ENCODE data around the gene SMC6.

Gene SMC6

GRCh38 chr2:17615728-17616351 is 137.8 kb downstream of the SMC6 start:
- no peak for DNase-seq (ENCODE audit: low read depth)

DNA sequence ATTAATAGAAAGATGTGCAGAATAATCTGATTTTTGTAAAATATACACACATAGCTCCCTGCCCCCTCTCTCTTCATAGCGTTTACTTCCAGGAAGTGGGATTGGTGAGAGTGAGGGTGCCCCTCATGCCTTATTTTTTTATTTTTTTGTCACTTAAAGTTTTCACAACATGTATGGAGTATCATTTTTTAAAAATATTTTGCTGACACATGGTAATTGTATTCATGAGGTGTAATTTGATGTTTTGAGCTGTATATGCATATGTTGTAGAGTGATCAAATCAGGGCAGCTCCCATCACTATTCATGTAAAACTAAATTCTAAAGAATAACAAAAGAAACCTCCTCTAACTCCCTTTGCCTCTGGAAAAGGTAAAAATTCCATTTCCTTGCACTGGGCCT is 138.5 kb downstream of the SMC6 start:
- no peak for DNase-seq (ENCODE audit: low read depth)

DNA sequence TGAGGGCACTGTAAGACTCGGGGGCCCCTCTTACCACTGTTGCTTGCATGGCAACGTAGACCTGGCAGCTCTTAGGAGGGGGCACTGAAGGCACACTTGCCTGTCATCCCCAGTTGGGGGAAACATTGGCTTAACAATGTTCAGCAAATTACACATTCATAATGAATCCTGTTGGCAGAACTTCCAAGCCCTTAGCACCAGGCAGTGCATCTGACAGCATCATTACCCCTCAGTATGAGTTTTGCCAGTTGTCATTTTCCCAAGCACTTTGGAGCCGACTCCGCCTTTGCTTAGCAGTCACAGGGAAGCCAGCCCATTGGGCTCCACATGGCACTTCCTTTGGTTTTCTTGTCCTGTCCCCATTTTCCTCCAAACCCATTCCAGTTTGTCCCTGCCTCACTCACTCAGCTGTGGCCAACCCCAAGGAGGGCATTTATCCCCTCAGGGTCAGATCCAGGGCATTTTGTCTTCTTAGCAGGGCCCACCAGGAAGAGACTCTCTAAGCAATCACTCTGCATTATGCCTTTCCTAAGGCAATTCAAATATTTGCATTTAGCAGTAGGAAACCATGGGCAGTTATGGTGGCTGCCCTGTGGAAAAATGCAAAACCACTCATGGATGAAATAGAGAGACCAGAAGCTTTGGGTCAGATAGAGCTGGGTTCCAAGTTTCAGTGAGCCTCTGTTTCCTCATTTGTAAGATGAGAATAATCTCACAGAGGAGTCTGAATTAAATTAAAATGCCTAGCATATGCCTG is 139.3 kb downstream of the SMC6 start:
- DNase-seq (ENCODE audit: low read depth): no peak

All from GM04504 (cell line).